Measurements from ENCODE around the gene CUEDC1.
A peak's percentile ranks its signal among the peaks of the same experiment; 100 is the strongest.

The CUEDC1 gene

GRCh38 chr17:57914273-57915142 lies 40.7 kb downstream of the CUEDC1 start:
- no peak for DNase-seq

DNA sequence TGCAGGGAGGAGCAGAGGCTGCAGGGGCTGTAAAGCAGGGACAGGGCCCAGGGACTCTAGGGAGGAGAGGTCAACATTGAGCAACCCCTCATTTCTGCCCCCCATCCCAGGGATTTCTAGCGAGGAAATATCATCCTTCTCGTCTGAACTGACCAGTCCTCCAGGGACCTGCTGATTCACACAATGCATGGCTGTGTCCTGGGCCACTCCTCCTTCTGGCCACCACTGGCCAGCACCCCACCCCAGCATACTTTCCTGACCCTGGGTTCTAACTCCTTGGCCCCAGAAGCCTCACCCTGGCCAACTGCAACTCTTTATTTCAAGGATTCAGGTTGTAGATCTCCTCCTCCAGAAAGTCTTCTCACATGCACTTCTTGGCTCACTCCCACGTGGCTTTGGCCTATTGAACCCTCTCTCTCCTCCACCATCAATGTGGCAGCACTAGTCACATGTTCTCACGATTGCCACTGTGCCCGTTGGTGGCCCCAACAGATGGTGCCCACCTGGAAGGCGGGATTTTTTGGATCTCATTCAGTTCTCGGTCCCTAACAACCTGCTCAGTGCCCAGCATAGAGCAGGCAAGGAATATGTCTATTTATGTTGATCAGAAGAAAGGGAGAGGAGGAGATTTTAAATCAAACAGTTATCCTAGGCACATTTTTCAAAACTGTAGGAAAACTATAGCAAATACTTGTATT lies 41.5 kb downstream of the CUEDC1 start:
- no peak for DNase-seq

DNA sequence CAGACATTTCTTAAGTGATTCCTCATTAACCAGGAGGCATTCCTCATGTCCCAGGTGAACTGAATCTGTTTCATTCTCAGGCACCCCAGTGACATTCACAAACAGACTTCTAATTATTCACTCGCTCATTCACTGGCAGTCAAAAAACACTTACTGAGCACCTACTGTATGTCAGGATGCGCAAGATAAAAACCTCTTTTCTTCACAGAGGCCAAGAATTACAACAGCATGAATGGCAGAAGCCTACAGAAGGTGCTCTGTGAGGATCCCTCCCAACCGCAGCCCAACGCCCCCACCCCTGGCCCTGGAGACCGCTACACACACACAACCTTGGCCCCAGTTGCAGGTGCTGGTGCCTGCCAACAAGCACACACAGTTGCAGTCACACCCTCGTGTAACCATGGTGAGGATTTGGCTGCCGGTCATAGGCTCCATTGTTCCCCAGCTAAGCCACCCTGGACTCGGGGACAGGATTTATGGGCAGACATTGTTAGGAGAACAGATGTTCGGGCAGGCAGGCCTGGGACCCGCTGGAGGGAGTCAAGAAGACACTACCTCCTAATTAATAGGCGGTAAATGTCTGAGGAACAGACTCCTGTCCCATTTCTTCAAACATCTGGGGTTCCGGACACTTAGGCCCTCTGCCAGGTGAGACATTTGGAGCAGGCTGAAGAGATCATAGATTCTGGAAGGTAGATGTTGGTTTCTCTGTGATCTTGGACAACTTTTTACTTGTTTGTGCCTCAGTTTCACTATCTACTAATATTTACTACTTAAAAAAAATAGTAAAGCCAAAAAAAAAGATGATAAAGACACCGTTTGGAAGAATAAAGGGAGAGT lies 43.2 kb downstream of the CUEDC1 start:
- no peak for DNase-seq

DNA sequence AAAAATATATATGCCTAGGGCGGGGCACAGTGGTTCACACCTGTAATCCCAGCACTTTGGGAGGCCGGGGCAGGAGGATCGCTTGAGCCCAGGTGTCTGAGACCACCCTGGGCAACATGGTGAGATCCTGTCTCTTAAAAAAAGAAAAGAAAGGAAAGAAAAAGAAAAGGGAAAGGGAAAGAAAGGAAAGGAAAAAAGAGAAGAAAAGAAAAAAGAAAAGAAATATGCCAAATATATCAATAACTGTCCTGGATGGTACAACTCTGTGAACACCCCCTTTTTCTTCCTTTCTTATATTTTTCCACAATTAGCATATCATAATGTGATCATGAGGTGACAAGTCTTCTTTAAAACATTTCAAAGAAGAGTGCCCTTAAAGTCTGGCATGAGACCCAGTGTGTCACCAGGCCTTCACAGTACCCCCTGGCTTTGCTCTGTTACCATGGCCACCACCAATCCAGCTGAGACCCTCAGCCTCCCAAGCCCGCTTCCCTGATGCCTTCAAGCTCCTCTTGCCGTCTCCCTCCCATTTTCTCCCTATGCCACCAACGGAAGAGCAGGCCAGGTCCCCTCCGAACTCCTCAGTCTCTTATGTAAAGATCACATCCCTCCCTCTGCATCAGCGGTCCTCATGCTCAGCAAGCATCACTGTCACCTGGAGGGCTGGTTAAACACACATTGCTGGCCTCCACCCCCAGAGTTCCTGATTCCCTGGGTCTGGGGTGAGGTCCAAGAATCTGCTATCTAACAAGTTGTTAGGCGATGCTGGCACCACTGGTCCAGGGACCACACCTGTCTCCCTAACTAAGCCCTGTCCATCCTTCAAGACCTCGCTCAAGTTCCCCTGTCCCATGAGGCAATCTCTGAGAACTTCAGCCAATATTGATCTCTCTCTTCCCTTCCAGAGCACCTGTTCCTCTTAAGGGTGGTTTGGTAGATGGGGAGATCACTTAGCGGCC lies 44.5 kb downstream of the CUEDC1 start:
- DNase-seq, result no peak

- DNase-seq, result no peak
Observed at GRCh38 chr17:57909551-57909950, 45.7 kb downstream of the CUEDC1 start.

GRCh38 chr17:57908278-57908677 lies 46.9 kb downstream of the CUEDC1 start:
- no peak for DNase-seq

GRCh38 chr17:57906910-57907309 lies 48.3 kb downstream of the CUEDC1 start:
- DNase-seq, result no peak

DNA sequence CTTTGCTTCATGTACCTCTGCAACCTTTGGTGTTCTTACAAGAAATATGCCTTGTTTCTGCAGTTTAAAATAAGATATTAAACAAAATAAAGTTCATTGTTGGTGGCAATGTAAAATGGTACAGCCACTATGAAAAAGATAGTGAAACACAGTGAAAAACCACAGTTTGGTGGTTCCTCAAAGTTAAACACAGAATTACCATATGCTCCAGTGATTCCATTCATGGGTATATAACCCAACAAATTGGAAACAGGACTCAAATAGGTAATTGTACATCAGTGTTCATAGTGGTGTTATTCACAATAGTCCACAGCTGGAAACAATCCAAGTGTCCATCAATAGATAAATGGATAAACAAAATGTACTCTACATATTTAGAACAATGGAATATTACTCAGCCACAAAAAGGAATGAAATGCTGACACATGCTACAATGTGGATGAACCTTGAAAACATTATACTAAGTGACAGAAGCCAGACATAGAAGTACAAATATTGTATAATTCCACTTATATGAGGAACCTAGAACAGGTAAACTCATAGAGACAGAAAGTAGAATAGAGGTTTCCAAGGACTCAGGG lies 49.2 kb downstream of the CUEDC1 start:
- DNase-seq, result no peak

- no peak for DNase-seq
Observed at GRCh38 chr17:57903961-57904360, 51.3 kb downstream of the CUEDC1 start.

DNA sequence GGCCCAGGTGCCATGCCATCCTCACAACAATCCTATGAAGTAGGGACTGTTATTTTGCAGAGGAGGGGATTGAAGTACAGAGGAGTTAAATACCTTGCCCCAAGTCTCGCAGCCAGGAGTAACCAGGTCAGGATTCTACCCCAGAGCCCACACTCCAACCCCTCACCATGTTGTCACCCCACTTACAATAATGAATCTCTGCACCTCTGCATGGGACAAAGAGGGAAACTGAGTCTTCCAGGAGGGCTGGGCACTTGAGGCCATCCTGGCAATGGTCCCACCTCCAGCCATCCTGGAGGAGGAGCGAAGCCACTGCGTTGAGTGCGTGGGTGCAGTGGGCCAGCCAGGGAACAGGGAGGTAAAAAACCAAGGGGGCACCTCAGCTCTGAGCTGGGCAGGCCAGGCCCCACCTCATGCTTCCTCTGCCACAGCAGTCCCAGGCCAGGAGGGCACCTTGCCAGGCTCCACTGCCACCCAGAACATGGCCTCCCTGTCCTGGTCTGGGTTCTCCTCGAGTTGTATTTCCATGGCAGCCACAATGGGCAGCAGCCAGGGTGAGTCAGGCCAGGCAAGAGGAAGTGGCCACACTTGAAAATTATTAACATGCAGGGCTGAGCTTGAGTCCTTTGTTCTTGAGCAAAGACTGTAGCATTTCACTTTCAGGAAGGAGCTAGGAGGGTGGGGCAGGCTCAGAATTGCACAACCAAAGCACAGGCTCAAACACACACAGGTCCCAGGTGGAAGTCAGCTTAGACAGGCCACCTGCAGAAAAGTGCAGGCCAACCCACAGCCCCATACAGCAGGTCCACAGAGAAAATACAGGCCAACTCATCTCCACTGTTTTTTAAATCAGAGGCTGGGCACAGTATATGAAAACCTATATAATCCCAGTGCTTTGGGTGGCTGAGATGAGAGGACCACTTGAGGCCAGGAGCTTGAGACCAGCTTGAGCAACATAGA lies 52.1 kb downstream of the CUEDC1 start:
- DNase-seq, result no peak

DNA sequence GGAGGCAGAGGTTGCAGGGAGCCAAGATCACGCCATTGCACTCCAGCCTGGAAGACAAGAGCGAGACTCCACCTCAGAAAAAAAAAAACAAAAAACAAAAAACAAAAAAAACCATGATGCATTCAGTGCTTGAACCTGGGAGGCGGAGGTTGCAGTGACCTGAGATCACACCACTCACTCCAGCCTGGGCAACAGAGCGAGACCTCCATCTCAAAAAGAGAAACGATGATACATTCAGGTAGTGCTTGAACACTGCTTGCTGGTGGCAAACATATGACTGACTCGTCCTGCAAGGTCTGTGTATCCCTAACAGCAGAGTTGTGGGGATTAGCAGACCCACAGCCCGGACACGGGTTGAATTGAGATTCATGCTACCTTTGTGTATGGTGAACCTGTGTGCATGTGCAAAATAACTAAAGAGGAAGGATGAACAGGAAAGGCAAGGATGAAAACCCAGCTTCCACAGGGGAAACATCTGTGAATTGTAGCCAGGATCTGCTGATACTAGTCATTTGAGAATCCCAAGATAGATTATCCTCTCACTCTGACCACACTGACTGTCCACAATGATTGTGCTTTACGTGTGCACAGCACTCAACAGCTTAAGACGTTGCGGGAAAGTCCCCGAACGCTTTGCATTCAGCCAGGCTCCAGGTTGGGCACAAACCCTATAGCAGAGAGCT lies 53.0 kb downstream of the CUEDC1 start:
- DNase-seq, result peak; percentile 34

- no peak for DNase-seq
Observed at GRCh38 chr17:57900991-57901743, 54.0 kb downstream of the CUEDC1 start.

DNA sequence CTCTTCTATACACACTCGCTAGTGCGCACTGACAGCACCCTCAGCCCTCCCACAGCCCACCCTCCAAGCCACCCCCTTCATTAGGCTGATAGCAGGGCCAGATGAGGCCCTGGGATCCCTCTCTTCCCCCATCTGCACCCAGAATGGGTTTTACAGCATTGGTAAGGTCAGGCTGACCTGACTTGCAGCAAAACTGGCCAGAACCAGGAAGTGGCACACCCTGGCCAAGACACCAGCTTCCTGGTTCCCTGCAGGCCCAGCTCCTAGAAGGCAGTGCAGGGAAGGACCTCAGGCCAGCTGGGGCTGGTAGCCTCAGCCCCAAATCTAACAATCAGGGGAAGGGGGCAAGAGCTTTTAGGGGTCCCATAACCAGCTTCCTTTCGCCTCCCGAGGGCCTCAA lies 55.4 kb downstream of the CUEDC1 start:
- DNase-seq, result no peak

GRCh38 chr17:57899391-57899790 lies 55.8 kb downstream of the CUEDC1 start:
- no peak for DNase-seq

GRCh38 chr17:57898487-57899311 lies 56.5 kb downstream of the CUEDC1 start:
- no peak for DNase-seq

GRCh38 chr17:57895382-57896060 lies 59.7 kb downstream of the CUEDC1 start:
- DNase-seq, result no peak

DNA sequence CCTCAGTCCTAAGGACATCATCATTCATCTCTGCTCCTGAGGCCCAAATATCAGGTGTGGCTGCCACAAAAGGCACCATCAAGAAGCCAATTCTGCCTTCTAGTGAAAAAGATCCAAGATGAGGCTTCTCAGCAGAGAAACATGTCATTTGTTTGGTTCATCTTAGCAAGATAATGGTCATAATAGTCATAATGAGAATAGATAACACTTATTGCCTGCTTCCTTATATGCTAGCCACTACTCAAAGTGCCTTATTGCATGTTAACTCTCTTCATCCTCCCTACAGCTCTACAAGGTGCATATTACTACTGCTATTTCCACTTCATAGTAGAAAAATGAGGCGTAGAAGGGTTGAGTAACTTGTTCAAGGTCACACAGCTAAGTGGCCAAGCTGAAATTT lies 60.4 kb downstream of the CUEDC1 start:
- no peak for DNase-seq

Data from activated CD4-positive, alpha-beta T cell treated with anti-CD3 and anti-CD28 coated beads, Interleukin-2, amount 50 U/mL, for 16 hours (primary cell).